HUES48 (cell line): Measurements from ENCODE around the gene CCNI2.

Experiments used
- H3K27ac ChIP-seq: one replicate; pipeline ENCODE4 v1.7.0; 2013; ENCODE audit warnings: low read depth, low read length, inconsistent platforms
- H3K27me3 ChIP-seq: 2 replicates; pipeline ENCODE4 v1.6.1; 2013; ENCODE audit warnings: mild to moderate bottlenecking, low read length; ENCODE audit not compliant: control insufficient read depth, insufficient read depth
- H3K36me3 ChIP-seq: 2 replicates; pipeline ENCODE4 v1.6.1; 2013; ENCODE audit warnings: low read length; ENCODE audit not compliant: control insufficient read depth, insufficient read depth
- H3K4me1 ChIP-seq: 2 replicates; pipeline ENCODE4 v1.6.1; 2013; ENCODE audit warnings: mild to moderate bottlenecking, low read length; ENCODE audit not compliant: control insufficient read depth, insufficient read depth
- H3K4me3 ChIP-seq: 2 replicates; pipeline ENCODE4 v1.5.1; 2013; ENCODE audit warnings: mild to moderate bottlenecking, low read depth, low read length
- H3K9ac ChIP-seq: 2 replicates; pipeline ENCODE4 v1.6.1; 2013; ENCODE audit warnings: mild to moderate bottlenecking, low read depth, low read length, moderate library complexity
- H3K9me3 ChIP-seq: 2 replicates; pipeline ENCODE4 v1.6.1; 2013; ENCODE audit warnings: low read length; ENCODE audit not compliant: control insufficient read depth, insufficient read depth

Gene CCNI2

GRCh38 chr5:132760049-132760420, 12.8 kb downstream of the CCNI2 start:
- H3K4me3 ChIP-seq = no peak overlapping the region
- H3K36me3 ChIP-seq = peaks cover 38% of the 10 kb centered on the region
- no peaks in the 10 kb centered on the region for H3K27me3 ChIP-seq
- H3K9ac ChIP-seq = no peak overlapping the region
- H3K9me3 ChIP-seq = no peaks in the 10 kb centered on the region
- H3K4me1 ChIP-seq = peaks cover 4% of the 10 kb centered on the region; the same call in 1 of the 2 replicates
- no peak overlapping the region for H3K27ac ChIP-seq

- Histone ChIP-seq H3K27ac (no peak overlapping the region), H3K4me3 (no peak overlapping the region), H3K9me3 (no peaks in the 10 kb centered on the region), H3K27me3 (no peaks in the 10 kb centered on the region), H3K4me1 (no peaks in the 10 kb centered on the region), H3K36me3 (peaks cover 38% of the 10 kb centered on the region), H3K9ac (no peak overlapping the region)
These were observed 13.5 kb downstream of the CCNI2 start for GRCh38 chr5:132760601-132761317.

- no peak overlapping the region for H3K27ac ChIP-seq
- H3K9me3 ChIP-seq = no peaks in the 10 kb centered on the region
- no peak overlapping the region for H3K4me3 ChIP-seq
- no peak overlapping the region for H3K9ac ChIP-seq
- no peaks in the 10 kb centered on the region for H3K4me1 ChIP-seq
- peaks cover 38% of the 10 kb centered on the region for H3K36me3 ChIP-seq
- no peaks in the 10 kb centered on the region for H3K27me3 ChIP-seq
These were observed 14.4 kb downstream of the CCNI2 start for GRCh38 chr5:132761321-132762240.

GRCh38 chr5:132762246-132763000, 15.2 kb downstream of the CCNI2 start:
- no peak overlapping the region for H3K9ac ChIP-seq
- no peaks in the 10 kb centered on the region for H3K27me3 ChIP-seq
- H3K9me3 ChIP-seq = no peaks in the 10 kb centered on the region
- no peak overlapping the region for H3K27ac ChIP-seq
- no peaks in the 10 kb centered on the region for H3K4me1 ChIP-seq
- H3K4me3 ChIP-seq = no peak overlapping the region
- H3K36me3 ChIP-seq = peaks cover 38% of the 10 kb centered on the region

DNA sequence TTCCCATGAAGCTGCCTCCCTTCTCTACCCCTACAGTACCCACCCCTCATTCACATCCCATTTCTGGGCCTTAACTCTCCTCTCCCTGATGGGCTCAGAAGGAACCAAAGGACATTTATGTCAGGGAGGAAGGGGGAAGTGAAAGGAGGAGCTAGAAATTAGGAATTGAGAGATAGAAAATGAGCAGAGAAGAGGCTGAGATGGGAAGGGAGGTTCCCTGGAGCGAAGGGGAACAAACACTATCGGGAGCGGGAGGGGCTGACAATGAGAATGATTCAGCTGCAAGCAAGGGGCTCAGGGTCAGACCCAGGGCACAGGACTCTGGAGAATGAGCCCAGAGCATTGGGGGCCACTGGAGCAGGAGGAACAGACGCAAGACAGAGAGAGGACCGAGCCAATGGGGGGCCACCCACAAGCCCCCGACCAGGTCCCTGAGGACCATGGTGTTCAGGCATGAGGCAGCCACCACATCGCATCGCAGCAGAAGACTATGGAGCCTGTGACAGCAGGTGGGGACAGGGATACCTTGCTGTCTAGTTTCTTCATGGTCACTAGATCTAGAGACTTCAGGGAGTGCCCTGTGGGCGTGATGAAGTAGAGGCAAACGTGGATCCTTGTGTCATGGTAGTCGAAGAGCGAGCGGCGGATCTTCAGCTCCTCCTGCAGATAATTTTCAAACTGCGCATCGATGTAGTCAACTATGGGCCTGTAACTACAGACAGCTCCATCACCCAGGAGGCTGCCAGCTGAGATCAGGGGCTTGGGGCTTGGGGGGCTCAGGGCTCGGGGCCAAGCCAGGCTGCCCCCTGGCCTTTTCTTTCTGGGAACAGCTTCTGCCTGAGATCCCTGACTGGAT, 16.2 kb downstream of the CCNI2 start:
- H3K36me3 ChIP-seq = peaks cover 30% of the 10 kb centered on the region

DNA sequence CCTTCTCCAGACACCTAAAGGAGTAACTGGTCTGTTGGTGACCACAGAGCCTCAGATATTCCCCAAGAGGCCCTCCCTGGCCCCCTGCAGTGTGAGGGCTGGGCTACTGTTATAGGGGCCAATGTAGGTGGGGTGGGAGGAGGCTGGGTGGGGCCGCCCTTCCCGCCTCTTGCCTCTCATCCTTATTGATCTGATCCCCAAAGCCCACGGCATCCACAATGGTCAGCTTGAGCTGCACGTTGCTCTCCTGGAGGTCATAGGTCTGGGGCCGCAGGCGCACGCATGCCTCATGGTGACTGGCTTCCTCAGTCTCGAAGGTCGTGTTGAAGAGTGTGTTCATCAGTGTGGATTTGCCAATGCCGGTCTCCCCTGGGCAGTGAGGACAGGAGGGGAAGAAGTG, 16.8 kb downstream of the CCNI2 start:
- H3K4me1 ChIP-seq = no peaks in the 10 kb centered on the region
- H3K27me3 ChIP-seq = no peaks in the 10 kb centered on the region
- H3K4me3 ChIP-seq = no peak overlapping the region
- no peaks in the 10 kb centered on the region for H3K9me3 ChIP-seq
- H3K36me3 ChIP-seq = peaks cover 26% of the 10 kb centered on the region
- H3K27ac ChIP-seq = no peak overlapping the region
- no peak overlapping the region for H3K9ac ChIP-seq

More for the DNA sequence above, 16.2 kb downstream of the CCNI2 start:
- H3K9ac ChIP-seq = no peak overlapping the region
- H3K27me3 ChIP-seq = no peaks in the 10 kb centered on the region
- H3K4me1 ChIP-seq = no peaks in the 10 kb centered on the region
- no peaks in the 10 kb centered on the region for H3K9me3 ChIP-seq
- no peak overlapping the region for H3K4me3 ChIP-seq
- no peak overlapping the region for H3K27ac ChIP-seq

DNA sequence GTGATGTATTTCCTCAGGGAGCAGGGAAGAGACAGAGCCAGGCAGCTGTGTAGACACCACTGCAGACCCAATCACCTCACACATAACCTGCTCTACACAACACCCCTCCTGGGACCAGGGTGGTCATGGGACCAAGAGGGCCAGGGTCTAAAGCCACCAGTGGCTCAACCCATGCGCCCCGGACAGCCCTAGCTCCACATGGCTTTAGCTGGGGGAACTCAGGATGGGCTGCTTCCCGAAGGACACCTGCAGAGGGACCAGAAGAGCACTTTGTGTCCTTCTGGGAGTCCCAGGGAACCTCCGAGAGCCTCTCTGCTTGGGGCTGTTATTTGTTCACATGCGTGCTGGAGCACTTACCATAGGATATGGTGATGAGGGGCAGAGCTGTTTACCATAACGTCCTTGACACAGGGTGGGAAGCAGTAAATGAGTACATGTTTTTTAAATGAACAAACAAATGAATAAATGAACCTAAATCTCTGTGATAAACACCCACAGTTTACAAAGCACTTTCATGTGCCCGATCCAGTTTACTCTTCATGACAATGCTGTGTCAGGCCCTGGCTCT, 17.5 kb downstream of the CCNI2 start:
- no peaks in the 10 kb centered on the region for H3K9me3 ChIP-seq
- H3K4me1 ChIP-seq = no peaks in the 10 kb centered on the region
- H3K4me3 ChIP-seq = no peak overlapping the region
- H3K9ac ChIP-seq = no peak overlapping the region
- H3K27ac ChIP-seq = no peak overlapping the region
- H3K27me3 ChIP-seq = no peaks in the 10 kb centered on the region
- H3K36me3 ChIP-seq = peaks cover 22% of the 10 kb centered on the region

- H3K9ac ChIP-seq = no peak overlapping the region
- no peaks in the 10 kb centered on the region; the same call in 1 of the 2 replicates for H3K4me1 ChIP-seq
- H3K9me3 ChIP-seq = no peaks in the 10 kb centered on the region
- no peak overlapping the region for H3K4me3 ChIP-seq
- H3K36me3 ChIP-seq = peaks cover 22% of the 10 kb centered on the region
- no peaks in the 10 kb centered on the region for H3K27me3 ChIP-seq
- H3K27ac ChIP-seq = no peak overlapping the region
These were observed 18.2 kb downstream of the CCNI2 start for GRCh38 chr5:132765311-132766019.

- Histone ChIP-seq H3K36me3 (peaks cover 17% of the 10 kb centered on the region; the same call in 1 of the 2 replicates), H3K4me1 (peaks cover 6% of the 10 kb centered on the region; the same call in 1 of the 2 replicates), H3K27me3 (no peaks in the 10 kb centered on the region), H3K27ac (no peak overlapping the region), H3K9me3 (no peaks in the 10 kb centered on the region), H3K4me3 (no peak overlapping the region), H3K9ac (no peak overlapping the region)
These were observed 19.0 kb downstream of the CCNI2 start for GRCh38 chr5:132766020-132766805.
